Skeletal muscle satellite cell (primary cell): ENCODE results near the gene CEMIP2.

Experiments
- H3K27me3 ChIP-seq: 2 replicates; pipeline ENCODE4 v1.7.0; 2013; ENCODE audit warnings: low read length; ENCODE audit not compliant: control insufficient read depth, insufficient read depth
- H3K36me3 ChIP-seq: 2 replicates; pipeline ENCODE4 v1.7.0; 2013; ENCODE audit warnings: mild to moderate bottlenecking, control low read depth, low read length; ENCODE audit not compliant: insufficient read depth
- H3K4me1 ChIP-seq: 2 replicates; pipeline ENCODE4 v1.7.0; 2013; ENCODE audit warnings: low read length; ENCODE audit not compliant: control insufficient read depth, insufficient read depth
- H3K4me2 ChIP-seq: 2 replicates; pipeline ENCODE4 v1.7.0; 2013; ENCODE audit warnings: mild to moderate bottlenecking, low read length
- H3K4me3 ChIP-seq: 2 replicates; pipeline ENCODE4 v1.7.0; 2013; ENCODE audit warnings: low read length
- H3K9ac ChIP-seq: 2 replicates; pipeline ENCODE4 v1.7.0; 2013; ENCODE audit warnings: mild to moderate bottlenecking, low read depth, low read length, moderate library complexity
- H3K9me3 ChIP-seq: replicated peaks from 2 replicates; pipeline ENCODE4 v1.7.0; 2013; ENCODE audit warnings: mild to moderate bottlenecking, control low read depth, low read length

The CEMIP2 gene

GRCh38 chr9:71770170-71770569 is 1.9 kb upstream of the CEMIP2 start:
- H3K4me2 ChIP-seq: no peak overlapping the region
- H3K9me3 ChIP-seq: no peaks in the 10 kb centered on the region
- H3K27me3 ChIP-seq: no peaks in the 10 kb centered on the region
- H3K4me1 ChIP-seq: peaks cover 30% of the 10 kb centered on the region
- no peak overlapping the region for H3K9ac ChIP-seq
- H3K4me3 ChIP-seq: no peak overlapping the region
- H3K36me3 ChIP-seq: no peaks in the 10 kb centered on the region

GRCh38 chr9:71769175-71770161 is 1.2 kb upstream of the CEMIP2 start:
- Histone ChIP-seq H3K4me3 (peak overlapping the region; percentile 85), H3K4me2 (peak overlapping the region; percentile 100), H3K27me3 (no peaks in the 10 kb centered on the region), H3K4me1 (peaks cover 37% of the 10 kb centered on the region), H3K9me3 (no peaks in the 10 kb centered on the region), H3K9ac (peak overlapping the region; percentile 74), H3K36me3 (no peaks in the 10 kb centered on the region)

DNA sequence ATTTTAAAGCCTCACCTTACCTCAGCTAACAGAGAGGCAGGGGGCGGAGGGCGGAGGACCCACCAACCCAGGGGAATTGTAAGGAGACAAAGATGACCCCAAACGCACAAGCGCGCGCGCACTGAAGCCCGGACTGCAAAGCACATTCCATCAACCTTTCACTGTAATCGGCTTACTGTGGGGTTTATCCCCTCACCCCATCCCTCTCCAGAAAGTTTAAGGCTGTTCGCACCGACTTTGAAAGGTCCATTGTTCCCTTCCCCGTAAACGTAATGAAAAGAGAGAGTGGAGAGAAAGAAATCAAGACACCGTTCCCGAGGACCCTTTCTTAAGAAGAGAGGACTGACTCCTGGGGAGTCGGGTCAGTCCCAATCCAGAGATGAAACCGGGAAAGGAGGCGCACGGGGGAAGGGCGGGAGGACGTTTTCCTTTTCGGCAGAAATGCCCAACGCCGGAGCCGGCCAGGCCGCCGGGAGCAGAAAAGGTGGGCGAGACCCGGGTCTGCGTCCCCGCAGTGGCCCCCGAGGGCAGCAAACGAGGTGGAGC is 464 bp downstream of the CEMIP2 start:
- H3K36me3 ChIP-seq: no peaks in the 10 kb centered on the region
- peaks cover 53% of the 10 kb centered on the region for H3K4me1 ChIP-seq
- no peaks in the 10 kb centered on the region for H3K27me3 ChIP-seq
- no peaks in the 10 kb centered on the region for H3K9me3 ChIP-seq
- peak overlapping the region; percentile 97 for H3K4me3 ChIP-seq
- H3K9ac ChIP-seq: peak overlapping the region; percentile 94
- peak overlapping the region; percentile 93 for H3K4me2 ChIP-seq

- Histone ChIP-seq H3K9ac (peak overlapping the region; percentile 94), H3K4me1 (peaks cover 59% of the 10 kb centered on the region), H3K4me2 (peak overlapping the region; percentile 93), H3K9me3 (no peaks in the 10 kb centered on the region), H3K36me3 (no peaks in the 10 kb centered on the region), H3K4me3 (peak overlapping the region; percentile 97), H3K27me3 (no peaks in the 10 kb centered on the region)
Measured at GRCh38 chr9:71767163-71767775, 1.0 kb downstream of the CEMIP2 start.

DNA sequence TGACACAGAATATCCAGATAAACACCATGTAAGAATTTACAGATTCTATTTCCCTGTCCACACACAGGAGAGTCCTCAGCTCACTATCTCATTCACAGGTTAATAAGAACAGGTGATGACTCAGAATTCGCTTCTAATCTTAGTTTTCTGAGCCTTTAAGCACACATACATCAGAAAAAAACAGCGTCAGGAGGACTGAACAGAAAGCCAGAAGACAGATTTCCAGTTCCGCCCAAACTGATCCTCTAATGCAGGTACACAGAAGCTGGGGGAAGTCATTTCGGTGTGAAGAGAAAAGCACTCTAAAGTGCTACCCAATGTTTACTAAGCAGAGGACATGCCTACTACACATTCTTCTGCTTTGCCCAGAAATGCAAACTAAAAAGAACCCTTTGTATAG is 1.6 kb downstream of the CEMIP2 start:
- H3K9ac ChIP-seq: peak overlapping the region; percentile 94

GRCh38 chr9:71765693-71766092 is 2.6 kb downstream of the CEMIP2 start:
- Histone ChIP-seq H3K4me3 (no peak overlapping the region), H3K36me3 (no peaks in the 10 kb centered on the region), H3K4me2 (peak overlapping the region; percentile 37), H3K27me3 (no peaks in the 10 kb centered on the region), H3K4me1 (peaks cover 67% of the 10 kb centered on the region), H3K9ac (no peak overlapping the region), H3K9me3 (no peaks in the 10 kb centered on the region)

More for the DNA sequence above, 1.6 kb downstream of the CEMIP2 start:
- Histone ChIP-seq H3K4me2 (peak overlapping the region; percentile 93), H3K9me3 (no peaks in the 10 kb centered on the region), H3K4me1 (peaks cover 65% of the 10 kb centered on the region), H3K27me3 (no peaks in the 10 kb centered on the region), H3K36me3 (no peaks in the 10 kb centered on the region), H3K4me3 (peak overlapping the region; percentile 97)

DNA sequence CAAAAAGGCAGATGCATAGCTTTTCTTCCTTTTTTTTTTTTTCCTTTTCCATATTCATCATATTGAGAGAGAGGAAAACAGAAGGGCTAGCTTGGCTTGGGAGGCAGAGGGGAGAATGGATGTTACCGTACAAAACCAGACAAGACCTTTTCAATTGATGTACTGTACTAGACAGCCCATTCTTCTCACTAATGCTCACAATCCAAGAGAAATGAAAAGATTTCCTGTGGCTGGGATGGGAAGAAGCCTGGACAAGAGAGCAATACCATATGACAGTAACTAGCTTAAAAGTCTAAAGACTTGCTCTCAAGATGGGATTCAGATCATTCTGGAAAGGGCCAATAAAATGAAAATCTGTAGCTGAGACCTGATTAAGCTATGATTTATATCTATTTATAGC is 3.4 kb downstream of the CEMIP2 start:
- H3K4me3 ChIP-seq: no peak overlapping the region
- no peaks in the 10 kb centered on the region for H3K9me3 ChIP-seq
- H3K36me3 ChIP-seq: no peaks in the 10 kb centered on the region
- no peaks in the 10 kb centered on the region for H3K27me3 ChIP-seq
- peak overlapping the region; percentile 26 for H3K4me2 ChIP-seq
- H3K4me1 ChIP-seq: peaks cover 67% of the 10 kb centered on the region
- H3K9ac ChIP-seq: no peak overlapping the region

DNA sequence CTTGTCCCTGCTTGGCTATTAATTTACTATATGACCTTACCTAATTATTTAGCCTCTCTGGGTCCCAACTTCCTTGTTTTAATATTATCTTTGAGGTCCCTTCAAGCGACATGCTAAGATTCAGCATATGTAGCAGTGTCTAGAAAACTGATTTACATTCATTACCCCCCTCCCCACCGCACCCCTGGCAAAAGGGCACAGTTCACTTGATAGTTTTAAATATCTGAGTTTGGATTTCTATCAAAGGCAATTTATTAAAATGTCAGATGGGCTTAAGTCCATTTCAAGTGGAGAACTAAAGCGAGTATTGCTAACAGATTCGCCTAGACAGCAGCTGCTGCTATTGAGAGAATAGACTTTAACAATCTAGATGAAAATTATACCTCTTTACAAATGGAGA is 3.9 kb downstream of the CEMIP2 start:
- H3K4me3 ChIP-seq: no peak overlapping the region
- H3K9me3 ChIP-seq: no peaks in the 10 kb centered on the region
- no peaks in the 10 kb centered on the region for H3K36me3 ChIP-seq
- no peak overlapping the region for H3K9ac ChIP-seq
- H3K4me2 ChIP-seq: peak overlapping the region; percentile 26
- no peaks in the 10 kb centered on the region for H3K27me3 ChIP-seq
- H3K4me1 ChIP-seq: peaks cover 62% of the 10 kb centered on the region

- Histone ChIP-seq H3K4me3 (peak overlapping the region; percentile 16), H3K4me2 (peak overlapping the region; percentile 57), H3K9ac (peak overlapping the region; percentile 57), H3K9me3 (no peaks in the 10 kb centered on the region), H3K27me3 (no peaks in the 10 kb centered on the region), H3K4me1 (peaks cover 58% of the 10 kb centered on the region), H3K36me3 (no peaks in the 10 kb centered on the region)
Measured at GRCh38 chr9:71763832-71764231, 4.5 kb downstream of the CEMIP2 start.

DNA sequence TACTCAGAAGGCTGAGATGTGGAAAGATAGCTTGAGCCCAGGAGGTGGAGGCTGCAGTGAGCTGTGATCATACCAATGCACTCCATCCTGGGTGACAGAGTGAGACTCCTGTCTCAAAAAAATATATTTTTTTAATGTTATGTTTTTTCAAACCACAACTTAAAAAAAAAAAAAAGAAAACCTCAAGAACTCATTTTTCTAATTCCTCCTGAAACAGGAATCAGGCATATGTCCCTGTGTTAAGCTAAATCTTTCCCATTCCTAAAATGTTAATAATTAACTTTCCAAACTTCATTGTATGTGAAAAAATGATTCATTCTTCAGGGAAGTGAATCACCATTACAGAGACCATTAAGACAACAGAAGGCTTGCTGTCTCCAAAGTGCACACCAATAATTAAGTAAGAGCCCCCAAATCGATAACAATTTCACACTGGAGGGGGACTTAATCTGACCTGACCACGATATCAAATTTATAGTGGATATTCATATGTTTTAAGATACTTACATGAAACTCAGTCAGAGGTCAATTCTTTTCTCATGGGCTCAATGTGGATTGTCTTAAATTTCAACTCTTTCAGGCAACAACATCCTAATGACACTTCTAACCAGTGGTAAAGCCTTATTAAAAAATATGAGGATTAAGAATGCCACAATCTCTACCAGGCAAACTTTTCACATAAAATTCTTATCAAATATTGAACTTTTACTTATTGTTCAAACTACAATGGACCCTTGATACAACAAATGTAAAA is 5.2 kb downstream of the CEMIP2 start:
- Histone ChIP-seq H3K4me2 (peak overlapping the region; percentile 57), H3K4me1 (peaks cover 58% of the 10 kb centered on the region), H3K27me3 (no peaks in the 10 kb centered on the region), H3K4me3 (peak overlapping the region; percentile 16), H3K36me3 (no peaks in the 10 kb centered on the region), H3K9ac (peak overlapping the region; percentile 57), H3K9me3 (no peaks in the 10 kb centered on the region)

GRCh38 chr9:71761938-71762353 is 6.4 kb downstream of the CEMIP2 start:
- Histone ChIP-seq H3K9ac (no peak overlapping the region), H3K4me1 (peaks cover 52% of the 10 kb centered on the region), H3K27me3 (no peaks in the 10 kb centered on the region), H3K4me2 (no peak overlapping the region), H3K9me3 (no peaks in the 10 kb centered on the region), H3K4me3 (no peak overlapping the region), H3K36me3 (no peaks in the 10 kb centered on the region)
